ENCODE measurements around the gene INO80D.
"Not testable (repeated sequence)": the region's sequence is repeated elsewhere in the genome, so short reads cannot be mapped to it uniquely, and the experiment has no call there.

INO80D gene

GRCh38 chr2:205976934-205977659, 108.9 kb downstream of the INO80D start:
- not testable (repeated sequence) for DNase-seq

GRCh38 chr2:205976120-205976814, 109.7 kb downstream of the INO80D start:
- no peak for DNase-seq

GRCh38 chr2:205975082-205975949, 110.7 kb downstream of the INO80D start:
- no peak for DNase-seq

- DNase-seq, result no peak
Measured at GRCh38 chr2:205972113-205972512, 113.9 kb downstream of the INO80D start.

GRCh38 chr2:205970348-205970747, 115.6 kb downstream of the INO80D start:
- DNase-seq, result no peak

- no peak for DNase-seq
Measured at GRCh38 chr2:205969584-205969983, 116.4 kb downstream of the INO80D start.

GRCh38 chr2:205967391-205968075, 118.4 kb downstream of the INO80D start:
- DNase-seq, result no peak

GRCh38 chr2:205965707-205966106, 120.3 kb downstream of the INO80D start:
- DNase-seq, result no peak

GRCh38 chr2:205964111-205964761, 121.7 kb downstream of the INO80D start:
- no peak for DNase-seq

GRCh38 chr2:205959521-205959920, 126.5 kb downstream of the INO80D start:
- DNase-seq, result no peak

GRCh38 chr2:205957452-205958154, 128.4 kb downstream of the INO80D start:
- DNase-seq, result no peak

GRCh38 chr2:205954707-205955106, 131.3 kb downstream of the INO80D start:
- no peak for DNase-seq

- DNase-seq, result no peak
Measured at GRCh38 chr2:205952282-205952681, 133.7 kb downstream of the INO80D start.

- no peak for DNase-seq
Measured at GRCh38 chr2:205948883-205949282, 137.1 kb downstream of the INO80D start.

GRCh38 chr2:205948496-205948837, 137.5 kb downstream of the INO80D start:
- no peak for DNase-seq

- DNase-seq, result peak in 1 of 2 donors; percentile 49
Measured at GRCh38 chr2:205947621-205948495, 138.1 kb downstream of the INO80D start.

- no peak for DNase-seq
Measured at GRCh38 chr2:205946226-205946625, 139.7 kb downstream of the INO80D start.

All from hippocampal formation (tissue), 2 donors.